Activated CD4-positive, alpha-beta T cell treated with anti-CD3 and anti-CD28 coated beads, Interleukin-2, amount 10 ng/mL, durations not matched to agents 7 days and 5 days (primary cell): Measurements from ENCODE around the gene PAQR4. TPM values are rescaled to one million over a fixed set of nuclear protein-coding genes. Genes with fewer than 3 reads are reported as not detected.
"Not testable (repeated sequence)": the region's sequence is repeated elsewhere in the genome, so short reads cannot be mapped to it uniquely, and the experiment has no call there.

Experiments used
- CTCF ChIA-PET: fragments of 350-600 bp; sonication (Branson Sonifier 250); formaldehyde crosslinking; loops from one replicate; lab custom pipeline; 2021; ENCODE audit warnings: antibody characterized with exemption; lab: Charles Lee
- POLR2A ChIA-PET: fragments of 350-600 bp; sonication (Branson Sonifier 250); formaldehyde crosslinking; loops from one replicate; lab custom pipeline; 2021; ENCODE audit warnings: antibody characterized with exemption; lab: Charles Lee
- DNase-seq: peaks from one replicate; pipeline ENCODE4 v3.0.0-alpha.2; 2020
- H3K27ac Mint-ChIP-seq: one replicate; pipeline ENCODE4 v1.8.0; 2021; ENCODE audit warnings: mild to moderate bottlenecking, moderate library complexity, mixed read lengths
- H3K27me3 Mint-ChIP-seq: one replicate; pipeline ENCODE4 v1.8.0; 2021; ENCODE audit warnings: mixed read lengths
- H3K36me3 Mint-ChIP-seq: one replicate; pipeline ENCODE4 v1.8.0; 2021; ENCODE audit warnings: low read depth, mixed read lengths
- H3K4me1 Mint-ChIP-seq: one replicate; pipeline ENCODE4 v1.8.0; 2021; ENCODE audit warnings: mixed read lengths
- H3K4me3 Mint-ChIP-seq: one replicate; pipeline ENCODE4 v1.8.0; 2021; ENCODE audit warnings: mild to moderate bottlenecking, moderate library complexity, mixed read lengths
- H3K9me3 Mint-ChIP-seq: one replicate; pipeline ENCODE4 v1.8.0; 2021; ENCODE audit warnings: mixed read lengths
- total RNA-seq, 2 experiments: library from RNA; stranded (reverse); gene quantifications; one replicate each; pipeline ENCODE4 v1.2.3, GENCODE V29; 2021

The PAQR4 gene
- 10 to 100 TPM; 49.7 to 50.9 TPM for total RNA-seq

- ChIA-PET POLR2A (no interaction called here), CTCF (interaction anchor here (0.9 to 1.9 kb wide), 5 partner anchors 11 to 160 kb away, joined by 3 to 19 read pairs (median 3); partner anchors contain the start of genes PKMYT1 and TNFRSF12A)
- peaks cover 14% of the 10 kb centered on the region for H3K27me3 Mint-ChIP-seq
- peak within 1 kb of the TSS; percentile 73 for H3K27ac Mint-ChIP-seq
- H3K4me3 Mint-ChIP-seq: peak within 1 kb of the TSS; percentile 76
- DNase-seq: peak; percentile 83
- peaks cover 14% of the 10 kb centered on the region for H3K36me3 Mint-ChIP-seq
- no peaks in the 10 kb centered on the region for H3K9me3 Mint-ChIP-seq
- peaks cover 40% of the 10 kb centered on the region for H3K4me1 Mint-ChIP-seq
These were observed at the start of gene PAQR4 for GRCh38 chr16:2968738-2969544. PAQR4 (plus strand) TSS chr16:2969348; CDS start chr16:2969675, 327 bp downstream.

DNA sequence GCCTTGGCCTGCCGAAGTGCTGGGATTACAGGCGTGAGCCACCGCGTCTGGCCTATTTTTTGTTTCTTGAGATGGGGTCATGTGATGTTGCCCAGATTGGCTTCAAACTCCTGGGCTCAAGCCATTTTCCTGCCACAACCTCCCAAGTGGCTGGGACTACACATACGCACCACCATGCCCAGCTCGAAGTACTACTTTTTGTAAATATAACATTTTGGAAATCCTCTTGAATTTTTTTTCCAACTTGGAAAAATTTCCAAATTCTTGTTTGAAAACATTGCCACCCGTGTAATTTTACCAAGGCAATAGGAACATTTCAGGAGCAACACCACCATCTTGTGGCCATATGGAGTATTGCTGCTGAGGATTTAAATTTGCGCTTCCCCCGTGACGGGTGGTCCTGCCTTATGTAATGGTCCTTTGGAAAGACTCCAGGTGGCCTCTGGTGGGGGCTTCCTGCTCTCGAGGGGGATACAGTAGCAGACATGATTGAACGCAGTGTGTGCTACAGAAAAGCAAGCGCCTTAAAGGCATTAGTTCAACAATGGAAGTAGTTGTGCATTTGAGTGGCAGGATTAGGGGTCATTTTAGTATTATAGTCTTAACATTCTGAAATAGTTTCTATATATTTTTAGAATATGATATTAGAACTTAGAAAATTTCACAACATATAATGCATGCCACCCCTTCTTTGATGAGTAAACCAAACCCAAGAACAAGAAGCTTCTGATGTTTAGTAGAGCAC, 49.5 kb upstream of the PAQR4 start:
- peak; percentile 67 for DNase-seq
- Mint-ChIP-seq H3K27ac (peak overlapping the region; percentile 46), H3K9me3 (no peaks in the 10 kb centered on the region), H3K4me1 (peaks cover 11% of the 10 kb centered on the region), H3K4me3 (no peak overlapping the region), H3K27me3 (no peaks in the 10 kb centered on the region), H3K36me3 (peaks cover 15% of the 10 kb centered on the region)
- POLR2A ChIA-PET: no interaction called here
- CTCF ChIA-PET: interaction anchor here (0.7 to 4.9 kb wide), 7 partner anchors 8 to 114 kb away, joined by 3 to 22 read pairs (median 4); no protein-coding TSS in a partner anchor

- ChIA-PET CTCF (interaction anchor here (0.9 to 1.3 kb wide), 4 partner anchors 9 to 84 kb away, joined by 4 read pairs; no protein-coding TSS in a partner anchor), POLR2A (no interaction called here)
- Mint-ChIP-seq H3K27me3 (no peaks in the 10 kb centered on the region), H3K27ac (no peak overlapping the region), H3K4me3 (no peak overlapping the region), H3K9me3 (no peaks in the 10 kb centered on the region), H3K4me1 (peaks cover 22% of the 10 kb centered on the region), H3K36me3 (peaks cover 9% of the 10 kb centered on the region)
- DNase-seq: no peak
These were observed 45.7 kb upstream of the PAQR4 start for GRCh38 chr16:2923481-2923880.

GRCh38 chr16:2924901-2925755, 44.0 kb upstream of the PAQR4 start:
- ChIA-PET CTCF (no interaction called here), POLR2A (no interaction called here)
- no peak overlapping the region for H3K27ac Mint-ChIP-seq

DNA sequence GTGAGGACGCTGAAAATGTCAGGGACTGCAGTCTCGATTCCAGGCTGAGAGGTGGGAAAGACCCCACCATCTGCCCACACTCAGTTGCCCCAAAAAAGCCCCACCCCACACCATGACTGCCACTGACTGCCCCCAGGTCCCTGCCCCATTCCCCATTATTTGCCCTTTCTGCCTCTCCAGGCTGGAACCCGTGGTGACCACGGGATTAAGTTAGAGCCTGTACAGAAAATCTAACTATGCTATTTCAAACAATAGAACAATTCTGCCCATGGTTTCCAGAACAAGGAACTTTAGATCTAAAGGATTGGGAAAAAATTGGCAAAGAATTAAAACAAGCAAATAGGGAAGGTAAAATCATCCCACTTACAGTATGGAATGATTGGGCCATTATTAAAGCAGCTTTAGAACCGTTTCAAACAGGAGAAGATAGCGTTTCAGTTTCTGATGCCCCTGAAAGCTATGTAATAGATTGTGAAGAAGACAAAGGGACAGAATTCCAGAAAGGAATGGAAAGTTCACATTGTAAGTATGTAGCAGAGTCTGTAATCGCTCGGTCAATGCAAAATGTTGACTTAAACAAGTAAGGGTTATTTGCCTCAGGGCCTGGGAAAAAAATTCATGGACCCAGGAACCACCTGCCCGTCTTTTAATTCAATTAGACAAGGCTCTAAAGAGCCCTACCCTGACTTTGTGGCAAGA, 43.0 kb upstream of the PAQR4 start:
- Mint-ChIP-seq H3K9me3 (no peaks in the 10 kb centered on the region), H3K4me1 (peaks cover 17% of the 10 kb centered on the region), H3K27me3 (no peaks in the 10 kb centered on the region), H3K27ac (no peak overlapping the region), H3K36me3 (peaks cover 3% of the 10 kb centered on the region), H3K4me3 (no peak overlapping the region)
- no peak for DNase-seq
- CTCF ChIA-PET: interaction anchor here (0.7 to 2.0 kb wide), 17 partner anchors 9 to 323 kb away, joined by 3 to 22 read pairs (median 6); partner anchors contain the start of gene FLYWCH1
- POLR2A ChIA-PET: no interaction called here

More at GRCh38 chr16:2924901-2925755, 44.0 kb upstream of the PAQR4 start:
- H3K27me3 Mint-ChIP-seq: no peaks in the 10 kb centered on the region
- no peak overlapping the region for H3K4me3 Mint-ChIP-seq
- no peaks in the 10 kb centered on the region for H3K9me3 Mint-ChIP-seq
- H3K36me3 Mint-ChIP-seq: peaks cover 3% of the 10 kb centered on the region
- peaks cover 17% of the 10 kb centered on the region for H3K4me1 Mint-ChIP-seq
- no peak for DNase-seq

DNA sequence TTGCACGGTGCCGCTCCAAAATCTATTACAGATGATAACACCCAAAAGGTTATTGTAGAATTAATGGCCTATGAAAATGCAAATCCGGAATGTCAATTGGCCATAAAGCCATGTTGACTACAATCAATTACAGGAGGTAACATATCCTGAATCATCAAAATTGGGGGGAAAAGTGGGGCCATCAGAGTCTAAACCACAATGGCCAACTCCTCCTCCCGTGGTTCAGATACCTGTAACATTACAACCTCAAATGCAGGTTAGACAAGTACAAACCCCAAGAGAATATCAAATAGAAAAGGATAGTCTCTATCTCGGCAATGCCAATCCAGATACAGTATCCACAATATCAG, 42.5 kb upstream of the PAQR4 start:
- POLR2A ChIA-PET: no interaction called here
- CTCF ChIA-PET: interaction anchor here (0.7 to 2.0 kb wide), 20 partner anchors 9 to 324 kb away, joined by 3 to 22 read pairs (median 6); partner anchors contain the start of gene FLYWCH1
- no peak for DNase-seq
- H3K36me3 Mint-ChIP-seq: peaks cover 3% of the 10 kb centered on the region
- H3K4me3 Mint-ChIP-seq: no peak overlapping the region
- peaks cover 17% of the 10 kb centered on the region for H3K4me1 Mint-ChIP-seq
- H3K27me3 Mint-ChIP-seq: no peaks in the 10 kb centered on the region
- H3K9me3 Mint-ChIP-seq: no peaks in the 10 kb centered on the region
- H3K27ac Mint-ChIP-seq: peak overlapping the region; percentile 37

DNA sequence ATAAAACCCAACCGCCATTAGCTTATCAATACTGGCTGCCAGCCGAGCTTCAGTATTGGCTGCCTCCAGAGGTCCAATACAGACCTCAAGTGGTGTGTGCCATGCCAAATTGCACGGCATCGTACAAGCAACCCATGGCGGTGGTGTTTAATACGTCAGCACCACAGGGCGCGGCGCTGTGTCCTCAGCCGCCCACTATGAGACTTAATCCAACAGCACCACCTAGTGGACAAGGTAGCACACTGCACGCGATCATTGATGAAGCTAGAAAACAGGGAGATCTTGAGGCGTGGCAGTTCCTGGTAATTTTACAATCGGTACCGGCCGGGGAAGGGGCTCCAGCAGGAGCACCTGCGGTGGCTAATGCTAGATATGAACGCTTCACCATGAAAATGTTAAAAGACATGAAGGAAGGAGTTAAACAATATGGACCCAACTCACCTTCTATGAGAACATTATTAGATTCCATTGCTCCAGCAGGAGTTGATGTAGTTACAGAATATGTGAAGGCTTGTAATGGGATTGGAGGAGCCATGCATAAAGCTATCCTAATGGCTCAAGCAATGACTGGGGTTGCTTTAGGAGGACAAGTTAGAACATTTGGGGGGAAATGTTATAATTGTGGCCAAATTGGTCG, 42.0 kb upstream of the PAQR4 start:
- H3K4me1 Mint-ChIP-seq: peaks cover 17% of the 10 kb centered on the region

DNA sequence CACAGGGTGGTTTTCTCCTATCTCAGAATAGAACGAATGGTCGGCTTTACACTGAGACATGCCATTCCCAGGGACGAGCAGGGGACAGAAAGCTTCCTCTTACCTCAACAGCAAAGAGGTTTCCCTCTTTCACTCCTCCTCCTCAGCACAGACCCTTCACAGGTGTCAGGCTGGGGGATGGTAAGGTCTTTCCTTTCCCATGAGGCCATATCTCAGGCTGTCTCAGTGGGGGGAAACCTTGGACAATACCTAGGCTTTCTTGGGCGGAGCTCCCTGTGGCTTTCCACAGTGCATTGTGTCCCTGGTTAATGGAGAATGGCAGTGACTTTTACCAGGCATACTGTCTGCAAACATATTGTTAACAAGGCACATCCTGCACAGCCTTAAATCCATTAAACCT, 41.0 kb upstream of the PAQR4 start:
- H3K4me1 Mint-ChIP-seq: peaks cover 17% of the 10 kb centered on the region
- POLR2A ChIA-PET, H3K27ac Mint-ChIP-seq, H3K36me3 Mint-ChIP-seq, H3K9me3 Mint-ChIP-seq, H3K27me3 Mint-ChIP-seq, DNase-seq, H3K4me3 Mint-ChIP-seq: not testable (repeated sequence)
- CTCF ChIA-PET: interaction anchor here (1.2 to 2.0 kb wide), 2 partner anchors 11 to 21 kb away, joined by 4 to 22 read pairs; no protein-coding TSS in a partner anchor

More for the DNA sequence above, 42.0 kb upstream of the PAQR4 start:
- Mint-ChIP-seq H3K9me3 (no peaks in the 10 kb centered on the region), H3K27me3 (no peaks in the 10 kb centered on the region), H3K36me3 (peaks cover 3% of the 10 kb centered on the region), H3K27ac (peak overlapping the region; percentile 37), H3K4me3 (no peak overlapping the region)
- peak; percentile 92 for DNase-seq
- POLR2A ChIA-PET: no interaction called here
- CTCF ChIA-PET: interaction anchor here (0.5 to 2.0 kb wide), 32 partner anchors 10 to 324 kb away, joined by 3 to 22 read pairs (median 4); partner anchors contain the start of genes FLYWCH1, FLYWCH2 and KREMEN2

DNA sequence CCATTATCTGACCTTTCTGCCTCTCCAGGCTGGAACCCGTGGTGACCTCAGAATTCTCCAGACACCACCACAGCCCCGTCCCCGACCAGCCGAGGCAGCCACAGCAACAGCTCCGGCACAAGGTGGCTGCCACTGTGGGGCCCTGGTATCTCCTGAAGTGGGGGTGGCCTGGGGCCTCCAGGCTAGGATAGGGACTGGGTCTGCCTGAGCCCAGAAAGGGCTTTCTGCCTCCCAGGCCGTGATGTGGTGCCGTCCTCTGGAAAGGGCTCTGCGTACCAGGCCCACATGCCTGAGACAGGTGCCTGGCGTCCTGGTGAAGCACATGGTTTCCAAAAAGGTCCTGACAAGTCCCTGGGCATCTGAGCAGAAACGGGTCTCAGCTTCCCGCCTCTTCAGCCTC, 40.4 kb upstream of the PAQR4 start:
- POLR2A ChIA-PET: no interaction called here
- H3K4me3 Mint-ChIP-seq: no peak overlapping the region
- CTCF ChIA-PET: no interaction called here
- H3K36me3 Mint-ChIP-seq: peaks cover 4% of the 10 kb centered on the region
- H3K4me1 Mint-ChIP-seq: peaks cover 17% of the 10 kb centered on the region
- no peak overlapping the region for H3K27ac Mint-ChIP-seq
- H3K27me3 Mint-ChIP-seq: no peaks in the 10 kb centered on the region
- H3K9me3 Mint-ChIP-seq: no peaks in the 10 kb centered on the region
- DNase-seq: no peak

DNA sequence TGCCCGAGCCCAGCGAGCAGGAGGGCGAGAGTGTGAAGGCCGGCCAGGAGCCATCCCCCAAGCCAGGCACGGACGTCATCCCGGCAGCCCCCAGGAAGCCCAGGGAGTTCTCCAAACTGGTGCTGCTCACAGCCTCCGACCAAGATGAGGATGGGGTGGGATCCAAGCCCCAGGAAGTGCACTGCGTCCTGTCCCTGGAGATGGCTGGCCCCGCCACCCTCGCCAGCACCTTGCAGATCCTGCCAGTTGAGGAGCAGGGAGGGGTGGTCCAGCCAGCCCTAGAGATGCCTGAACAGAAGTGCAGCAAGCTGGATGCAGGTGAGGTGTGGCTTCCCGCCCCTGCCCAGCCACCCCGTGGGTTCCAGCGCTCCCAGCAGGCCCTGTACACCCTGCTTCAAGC, 39.5 kb upstream of the PAQR4 start:
- Mint-ChIP-seq H3K4me3 (no peak overlapping the region), H3K4me1 (peaks cover 17% of the 10 kb centered on the region), H3K27ac (no peak overlapping the region), H3K9me3 (no peaks in the 10 kb centered on the region), H3K36me3 (peaks cover 10% of the 10 kb centered on the region), H3K27me3 (no peaks in the 10 kb centered on the region)
- DNase-seq: no peak
- POLR2A ChIA-PET: no interaction called here
- CTCF ChIA-PET: interaction anchor here (1.4 kb wide), 1 partner anchor 62 kb away, joined by 5 read pairs; no protein-coding TSS in a partner anchor

GRCh38 chr16:2930236-2930635, 38.9 kb upstream of the PAQR4 start:
- Mint-ChIP-seq H3K36me3 (peaks cover 11% of the 10 kb centered on the region), H3K27me3 (no peaks in the 10 kb centered on the region), H3K4me3 (no peak overlapping the region), H3K4me1 (peaks cover 18% of the 10 kb centered on the region), H3K27ac (no peak overlapping the region), H3K9me3 (no peaks in the 10 kb centered on the region)
- POLR2A ChIA-PET: no interaction called here
- CTCF ChIA-PET: interaction anchor here (0.8 to 1.4 kb wide), 2 partner anchors 10 to 62 kb away, joined by 4 to 5 read pairs; no protein-coding TSS in a partner anchor
- DNase-seq: no peak
